Nephron progenitor cell (in vitro differentiated cells): Measurements from ENCODE around the gene BCORL1.
A peak's percentile ranks its signal among the peaks of the same experiment; 100 is the strongest.

Experiments used
- DNase-seq: peaks from one replicate; pipeline ENCODE4 v3.0.0; 2021
- H3K27ac Mint-ChIP-seq: 2 replicates; pipeline ENCODE4 v1.8.0; 2021; ENCODE audit warnings: mild to moderate bottlenecking, moderate library complexity, mixed read lengths
- H3K27me3 Mint-ChIP-seq: 2 replicates; pipeline ENCODE4 v1.8.0; 2021; ENCODE audit warnings: mild to moderate bottlenecking, low read depth, mixed read lengths; ENCODE audit not compliant: poor library complexity
- H3K36me3 Mint-ChIP-seq: 2 replicates; pipeline ENCODE4 v1.8.0; 2021; ENCODE audit warnings: low read depth, mixed read lengths
- H3K4me1 Mint-ChIP-seq: 2 replicates; pipeline ENCODE4 v1.8.0; 2021; ENCODE audit warnings: mixed read lengths
- H3K4me3 Mint-ChIP-seq: 2 replicates; pipeline ENCODE4 v1.8.0; 2021; ENCODE audit warnings: mild to moderate bottlenecking, moderate library complexity, mixed read lengths
- H3K9me3 Mint-ChIP-seq: 2 replicates; pipeline ENCODE4 v1.8.0; 2021; ENCODE audit warnings: mild to moderate bottlenecking, moderate library complexity, mixed read lengths
- TF ChIP-seq, protein P1 (sequence below): fragments of 200-600 bp; sonication (generic); IDR thresholded peaks from 2 replicates; pipeline ENCODE4 v1.5.0; 2021; ENCODE audit warnings: antibody characterized with exemption

The BCORL1 gene

GRCh38 chrX:129968968-129969367 lies 13.5 kb upstream of the BCORL1 start:
- H3K4me1 Mint-ChIP-seq: peaks cover 9% of the 10 kb centered on the region
- no peak for DNase-seq
- peaks cover 7% of the 10 kb centered on the region for H3K27me3 Mint-ChIP-seq
- TF ChIP-seq, protein P1, sequence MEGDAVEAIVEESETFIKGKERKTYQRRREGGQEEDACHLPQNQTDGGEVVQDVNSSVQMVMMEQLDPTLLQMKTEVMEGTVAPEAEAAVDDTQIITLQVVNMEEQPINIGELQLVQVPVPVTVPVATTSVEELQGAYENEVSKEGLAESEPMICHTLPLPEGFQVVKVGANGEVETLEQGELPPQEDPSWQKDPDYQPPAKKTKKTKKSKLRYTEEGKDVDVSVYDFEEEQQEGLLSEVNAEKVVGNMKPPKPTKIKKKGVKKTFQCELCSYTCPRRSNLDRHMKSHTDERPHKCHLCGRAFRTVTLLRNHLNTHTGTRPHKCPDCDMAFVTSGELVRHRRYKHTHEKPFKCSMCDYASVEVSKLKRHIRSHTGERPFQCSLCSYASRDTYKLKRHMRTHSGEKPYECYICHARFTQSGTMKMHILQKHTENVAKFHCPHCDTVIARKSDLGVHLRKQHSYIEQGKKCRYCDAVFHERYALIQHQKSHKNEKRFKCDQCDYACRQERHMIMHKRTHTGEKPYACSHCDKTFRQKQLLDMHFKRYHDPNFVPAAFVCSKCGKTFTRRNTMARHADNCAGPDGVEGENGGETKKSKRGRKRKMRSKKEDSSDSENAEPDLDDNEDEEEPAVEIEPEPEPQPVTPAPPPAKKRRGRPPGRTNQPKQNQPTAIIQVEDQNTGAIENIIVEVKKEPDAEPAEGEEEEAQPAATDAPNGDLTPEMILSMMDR: no peak
- H3K36me3 Mint-ChIP-seq: no peaks in the 10 kb centered on the region
- H3K4me3 Mint-ChIP-seq: no peak overlapping the region
- H3K9me3 Mint-ChIP-seq: peaks cover 56% of the 10 kb centered on the region
- no peak overlapping the region for H3K27ac Mint-ChIP-seq

- peaks cover 18% of the 10 kb centered on the region for H3K27me3 Mint-ChIP-seq
- H3K4me3 Mint-ChIP-seq: no peak overlapping the region
- no peak for DNase-seq
- H3K9me3 Mint-ChIP-seq: peaks cover 44% of the 10 kb centered on the region
- H3K36me3 Mint-ChIP-seq: no peaks in the 10 kb centered on the region
- no peak overlapping the region for H3K27ac Mint-ChIP-seq
- TF ChIP-seq, protein P1: no peak
- peaks cover 15% of the 10 kb centered on the region for H3K4me1 Mint-ChIP-seq
Measured at GRCh38 chrX:129976441-129976840, 6.0 kb upstream of the BCORL1 start.

GRCh38 chrX:129979207-129979920 lies 3.1 kb upstream of the BCORL1 start:
- Mint-ChIP-seq H3K36me3 (no peaks in the 10 kb centered on the region), H3K4me3 (peak overlapping the region; percentile 75), H3K4me1 (peaks cover 15% of the 10 kb centered on the region), H3K27ac (no peak overlapping the region), H3K27me3 (peaks cover 10% of the 10 kb centered on the region), H3K9me3 (peaks cover 32% of the 10 kb centered on the region)
- peak; percentile 26 for DNase-seq
- TF ChIP-seq, protein P1: no peak

GRCh38 chrX:129980001-129980401 lies 2.4 kb upstream of the BCORL1 start:
- DNase-seq: peak; percentile 51
- TF ChIP-seq, protein P1: no peak
- no peak overlapping the region for H3K27ac Mint-ChIP-seq
- H3K9me3 Mint-ChIP-seq: peaks cover 35% of the 10 kb centered on the region
- H3K27me3 Mint-ChIP-seq: peaks cover 6% of the 10 kb centered on the region
- H3K4me3 Mint-ChIP-seq: no peak overlapping the region
- peaks cover 4% of the 10 kb centered on the region for H3K36me3 Mint-ChIP-seq
- peaks cover 21% of the 10 kb centered on the region for H3K4me1 Mint-ChIP-seq

GRCh38 chrX:129980540-129981199 lies 1.8 kb upstream of the BCORL1 start:
- H3K4me3 Mint-ChIP-seq: no peak overlapping the region
- H3K36me3 Mint-ChIP-seq: peaks cover 6% of the 10 kb centered on the region
- peaks cover 40% of the 10 kb centered on the region for H3K9me3 Mint-ChIP-seq
- H3K27ac Mint-ChIP-seq: no peak overlapping the region
- peaks cover 28% of the 10 kb centered on the region for H3K4me1 Mint-ChIP-seq
- peaks cover 6% of the 10 kb centered on the region for H3K27me3 Mint-ChIP-seq
- DNase-seq: peak; percentile 73
- TF ChIP-seq, protein P1: no peak

DNA sequence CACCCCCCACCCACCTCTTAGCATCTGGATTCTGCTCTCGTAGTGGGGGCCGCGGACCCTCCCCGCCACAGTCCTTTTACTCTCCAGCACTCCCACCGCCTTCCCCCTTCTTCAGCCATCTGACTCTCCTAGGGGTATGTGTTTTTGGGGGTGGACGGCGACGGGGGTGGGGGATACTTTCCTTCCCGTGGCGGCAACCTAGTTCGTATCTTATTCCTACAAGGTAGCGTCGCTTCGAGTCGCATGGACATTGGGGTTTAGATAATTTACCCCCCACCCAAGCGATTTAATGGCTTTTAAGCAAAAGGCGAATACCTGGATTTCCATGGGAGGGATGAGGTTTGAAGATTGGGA lies 1.3 kb upstream of the BCORL1 start:
- no peak overlapping the region for H3K27ac Mint-ChIP-seq
- H3K36me3 Mint-ChIP-seq: peaks cover 6% of the 10 kb centered on the region
- peaks cover 6% of the 10 kb centered on the region for H3K27me3 Mint-ChIP-seq
- DNase-seq: no peak
- peaks cover 28% of the 10 kb centered on the region for H3K4me1 Mint-ChIP-seq
- peaks cover 43% of the 10 kb centered on the region for H3K9me3 Mint-ChIP-seq
- H3K4me3 Mint-ChIP-seq: no peak overlapping the region
- TF ChIP-seq, protein P1: no peak
